K562 (cell line): ENCODE results near the gene FCHO1. TPM values are rescaled to one million over a fixed set of nuclear protein-coding genes. Genes with fewer than 3 reads are reported as not detected.
A peak's percentile ranks its signal among the peaks of the same experiment; 100 is the strongest.

Experiments
- ATAC-seq: fragments of 200-7000 bp; cut with Tn5 transposase; 3 replicates; pipeline ENCODE4 v1.9.1; 2020; ENCODE audit warnings: moderate library complexity
- BruUV-seq: library from RNA; stranded (reverse); fragments of 400-500 nt; replicated peaks from 2 replicates; lab custom pipeline; 2021; lab: Mats Ljungman, UMichigan
- CTCF ChIA-PET: fragments of 300-600 bp; formaldehyde crosslinking; extraction: SDS; loops from one replicate; lab custom pipeline; 2021; ENCODE audit warnings: low intra/inter-chr PET ratio; lab: Yijun Ruan, JAX
- POLR2A ChIA-PET: fragments of 300-600, 350-650 bp; sonication (Branson Sonifier 250); formaldehyde crosslinking; extraction: SDS; loops from one replicate; lab custom pipeline; 2021; ENCODE audit warnings: antibody characterized with exemption, inconsistent platforms; lab: Yijun Ruan, JAX
- DNase-seq, 4 experiments: peaks; one replicate each; pipeline versions ENCODE4 v3.0.0 to v3.0.0-alpha.2; 2011 to 2018; ENCODE audit warnings: low spot score in 3 of 4, mixed read lengths in 3 of 4; ENCODE audit errors: extremely low read depth in 1 of 4
- FAIRE-seq: peaks from 2 replicates; lab custom pipeline; 2011; peaks lifted over from hg19 to GRCh38; lab: Jason Lieb, UNC
- H2AFZ ChIP-seq: 2 replicates; pipeline ENCODE4 v1.6.0; 2011; ENCODE audit warnings: low read depth, low read length, control low read depth, inconsistent platforms
- H3K27ac ChIP-seq: fragments of 200-600 bp; 3 replicates; pipeline ENCODE4 v1.8.0; 2011; ENCODE audit warnings: low read depth, mild to moderate bottlenecking, control low read depth, inconsistent platforms, low read length, moderate library complexity, mixed read lengths; ENCODE audit errors: extremely low read depth
- H3K27me3 ChIP-seq, 2 experiments: fragments of 300-600 bp in 1 of 2; 2 replicates in 1 of 2; 3 replicates in 1 of 2; pipeline versions ENCODE4 v1.6.0 to v1.8.0; 2011; ENCODE audit warnings: inconsistent platforms in 2 of 2, low read length in 2 of 2, mild to moderate bottlenecking in 1 of 2, mixed read lengths in 1 of 2, moderate library complexity in 1 of 2; ENCODE audit not compliant: control insufficient read depth in 2 of 2, insufficient read depth in 2 of 2
- H3K36me3 ChIP-seq: fragments of 300-600 bp; 3 replicates; pipeline ENCODE4 v1.8.0; 2011; ENCODE audit warnings: mild to moderate bottlenecking, low read length, inconsistent platforms; ENCODE audit not compliant: control insufficient read depth, insufficient read depth
- H3K4me1 ChIP-seq, 2 experiments: fragments of 200-600 bp in 1 of 2; replicated peaks in 1 of 2; 2 replicates in 1 of 2; 3 replicates in 1 of 2; pipeline versions ENCODE4 v1.5.1 to v1.8.0; 2011; ENCODE audit warnings: inconsistent platforms in 2 of 2, low read length in 2 of 2, mild to moderate bottlenecking in 1 of 2, mixed read lengths in 1 of 2, moderate library complexity in 1 of 2; ENCODE audit not compliant: control insufficient read depth in 2 of 2, insufficient read depth in 2 of 2
- H3K4me2 ChIP-seq: 2 replicates; pipeline ENCODE4 v1.6.1; 2011; ENCODE audit warnings: low read length, control low read depth, inconsistent platforms, mixed read lengths; ENCODE audit not compliant: insufficient read depth
- H3K4me3 ChIP-seq: fragments of 200-600 bp; sonication (generic), shearing (Covaris generic); 2 replicates; pipeline ENCODE4 v1.5.1; 2016; ENCODE audit warnings: control low read depth, inconsistent platforms
- H3K79me2 ChIP-seq: fragments of 200-600 bp; 3 replicates; pipeline ENCODE4 v1.8.0; 2011; ENCODE audit warnings: low read length, inconsistent platforms; ENCODE audit not compliant: control insufficient read depth, insufficient read depth
- H3K9ac ChIP-seq, 2 experiments: 2 replicates each; pipeline versions ENCODE4 v1.6.0 to v1.6.1; 2011; ENCODE audit warnings: low read depth in 2 of 2, low read length in 2 of 2, control low read depth in 1 of 2, inconsistent platforms in 1 of 2, mild to moderate bottlenecking in 1 of 2, mixed read lengths in 1 of 2; ENCODE audit not compliant: insufficient read depth in 1 of 2
- H3K9me1 ChIP-seq: one replicate; pipeline ENCODE4 v1.6.0; 2011; ENCODE audit warnings: inconsistent platforms, mild to moderate bottlenecking, low read length, moderate library complexity; ENCODE audit not compliant: control insufficient read depth, insufficient read depth
- H3K9me3 ChIP-seq: replicated peaks from 2 replicates; pipeline ENCODE4 v1.5.1; 2011; ENCODE audit warnings: low read depth, low read length, inconsistent platforms; ENCODE audit not compliant: control insufficient read depth, insufficient read depth
- H4K20me1 ChIP-seq: replicated peaks from 2 replicates; pipeline ENCODE4 v1.6.1; 2011; ENCODE audit warnings: low read length, inconsistent platforms, mixed read lengths; ENCODE audit not compliant: control insufficient read depth, insufficient read depth
- ASH1L ChIP-seq: fragments of 450-650 bp; IDR thresholded peaks from 2 replicates; pipeline ENCODE4 v1.6.1; 2018; ENCODE audit warnings: borderline replicate concordance, mild to moderate bottlenecking, low read depth; ENCODE audit not compliant: partially characterized antibody
- BCOR ChIP-seq: fragments of 450-650 bp; IDR thresholded peaks from 2 replicates; pipeline ENCODE4 v1.6.1; 2016
- GATAD2A ChIP-seq: fragments of 450-650 bp; IDR thresholded peaks from 2 replicates; pipeline ENCODE4 v1.6.1; 2017
- HDAC1 ChIP-seq, 2 experiments: fragments of 450-650 bp; IDR thresholded peaks; 2 replicates each; pipeline ENCODE4 v1.6.1; 2016 to 2017; ENCODE audit warnings: inconsistent platforms in 1 of 2, mild to moderate bottlenecking in 1 of 2, moderate library complexity in 1 of 2
- LEF1 ChIP-seq: fragments of 450-650 bp; IDR thresholded peaks from 2 replicates; pipeline ENCODE4 v1.6.1; 2016; ENCODE audit warnings: mild to moderate bottlenecking
- MYC ChIP-seq, 2 experiments: fragments of 250-450 bp in 1 of 2; sonication (Bioruptor Pico) in 1 of 2; IDR thresholded peaks; 2 replicates each; pipeline versions ENCODE4 v1.5.1 to v1.6.1; 2012 to 2021; ENCODE audit warnings: low read depth in 2 of 2, borderline replicate concordance in 1 of 2, improper control_type of control experiment in 1 of 2, low read length in 1 of 2, mild to moderate bottlenecking in 1 of 2, moderate library complexity in 1 of 2
- RBM25 ChIP-seq: fragments of 200-400 bp; formaldehyde crosslinking; IDR thresholded peaks from 2 replicates; pipeline ENCODE4 v1.6.1; 2018; ENCODE audit warnings: low read length, low read depth, moderate library complexity; ENCODE audit not compliant: severe bottlenecking
- RFX7 ChIP-seq: fragments of 250-450 bp; sonication (Bioruptor Pico); IDR thresholded peaks from 2 replicates; pipeline ENCODE4 v1.5.1; 2021; ENCODE audit warnings: mild to moderate bottlenecking
- SMARCA5 ChIP-seq: fragments of 450-650 bp; IDR thresholded peaks from 2 replicates; pipeline ENCODE4 v1.6.1; 2016
- SMARCE1 ChIP-seq: fragments of 450-650 bp; IDR thresholded peaks from 2 replicates; pipeline ENCODE4 v1.7.1; 2016; ENCODE audit warnings: mild to moderate bottlenecking
- SRF ChIP-seq, 2 experiments: fragments of 250-450, 450-650 bp in 1 of 2; sonication (Bioruptor Pico) in 1 of 2; sonication (generic) in 1 of 2; formaldehyde crosslinking; IDR thresholded peaks; 2 replicates each; pipeline versions ENCODE4 v1.5.0 to v1.5.1; 2020 to 2022; ENCODE audit warnings: mild to moderate bottlenecking in 1 of 2, missing genetic modification reagents in 1 of 2
- TCF3 ChIP-seq: sonication (generic); formaldehyde crosslinking; IDR thresholded peaks from 2 replicates; pipeline ENCODE4 v1.4.0; 2020; ENCODE audit warnings: mild to moderate bottlenecking, missing genetic modification reagents
- VEZF1 ChIP-seq: fragments of 200-800 bp; sonication (Bioruptor generic); IDR thresholded peaks from 2 replicates; pipeline ENCODE4 v1.6.1; 2017; ENCODE audit warnings: missing genetic modification characterization, missing compliant biosample characterization
- ZBTB7A ChIP-seq: IDR thresholded peaks from 2 replicates; pipeline ENCODE4 v1.6.1; 2011; ENCODE audit warnings: low read depth, mild to moderate bottlenecking, low read length, moderate library complexity, borderline replicate concordance; ENCODE audit not compliant: control insufficient read depth
- ZFX ChIP-seq: sonication (generic); formaldehyde crosslinking; IDR thresholded peaks from 2 replicates; pipeline ENCODE4 v1.8.0; 2022; ENCODE audit warnings: mild to moderate bottlenecking, missing genetic modification reagents, moderate library complexity
- ZNF436 ChIP-seq: fragments of 250-450, 450-650 bp; sonication (Bioruptor Pico); formaldehyde crosslinking; IDR thresholded peaks from 2 replicates; pipeline ENCODE4 v1.7.0; 2020; ENCODE audit warnings: mild to moderate bottlenecking
- WGBS: fragments of 100-300 bp; shearing (Covaris generic); methylation state at CpG from one replicate; pipeline ENCODE4 v1.1.6; 2016; ENCODE audit warnings: low coverage, mixed read lengths; ENCODE audit not compliant: insufficient coverage; ENCODE audit errors: missing lambda C conversion rate; 5-methylcytosine and 5-hydroxymethylcytosine counted together
- in situ Hi-C: fragments of 300-500 bp; cut with MboI; formaldehyde crosslinking; loops from 4 replicates; pipeline ENCODE4 v1.15.0; 2018; ENCODE audit warnings: inconsistent platforms, mixed read lengths
- intact Hi-C: fragments of 100-400 bp; cut with micrococcal nuclease; formaldehyde crosslinking; loops from 2 replicates; pipeline ENCODE4 v1.14.2; 2022
- polyA plus RNA-seq, 8 experiments: library from polyadenylated mRNA; depleted of rRNA in 4 of 8; stranded (reverse) in 5 of 8; unstranded in 3 of 8; fragments of >200 nt; fragmentation: Nextera tagmentation in 2 of 8; fragmentation: Illumina TruSeq in 1 of 8; extraction: Ambion mirVana in 2 of 8; extraction: Trizol in 1 of 8; gene quantifications; 2 replicates each; pipeline versions ENCODE4 v1.2.1 to v1.2.3, GENCODE V29; 2011 to 2014; ENCODE audit warnings: inconsistent platforms in 1 of 8, missing spikeins in 1 of 8
- total RNA-seq, 7 experiments: library from RNA; depleted of rRNA in 6 of 7; stranded (reverse); fragments of >200 nt in 6 of 7; fragmentation: Illumina TruSeq in 2 of 7; extraction: Trizol in 2 of 7; gene quantifications; 2 replicates each; pipeline versions ENCODE4 v1.2.1 to v1.2.3, GENCODE V29; 2011 to 2021; ENCODE audit warnings: low replicate concordance in 1 of 7
- TF ChIP-seq, protein P1 (sequence below): fragments of 250-450 bp; sonication (Bioruptor Pico); IDR thresholded peaks from 2 replicates; pipeline ENCODE4 v1.8.0; 2021; ENCODE audit warnings: mild to moderate bottlenecking, moderate library complexity

FCHO1 gene
- total and polyA plus RNA-seq, 9 of the 15 experiments (the other 6 are each of a cell fraction or from before 2014, with no cell fraction given): 0.21 to 58.9 (median 18.3) TPM

GRCh38 chr19:17739121-17739875, 12.0 kb upstream of the FCHO1 start:
- BruUV-seq: no TSS peak
- peak overlapping the region; percentile 29; the same call in 1 of the 2 replicates for H2AFZ ChIP-seq
- no peaks in the 10 kb centered on the region for H3K79me2 ChIP-seq
- WGBS: 50% methylated on average over 15 of the region's 18 CpGs
- ATAC-seq (peak; percentile 73), DNase-seq (peak; percentile 76 to 82 (median 79)), FAIRE-seq (peak; percentile 65)
- H3K9ac ChIP-seq: peak overlapping the region in 1 of 2 experiments; percentile 55; a peak in 2 of 4 replicates
- peak overlapping the region; percentile 14; the same call in 1 of the 2 replicates for H3K4me2 ChIP-seq
- peaks cover 21% of the 10 kb centered on the region; the same call in 2 of the 3 replicates for H3K36me3 ChIP-seq
- H3K27ac ChIP-seq: peak overlapping the region; percentile 54; the same call in 1 of the 3 replicates
- no peak overlapping the region for H3K4me3 ChIP-seq
- no peaks in the 10 kb centered on the region for H3K9me1 ChIP-seq
- intact Hi-C loops: no loop called here
- H4K20me1 ChIP-seq: no peaks in the 10 kb centered on the region
- in situ Hi-C loops: no loop called here
- H3K27me3 ChIP-seq: no peaks in the 10 kb centered on the region
- POLR2A ChIA-PET: interaction anchor here (0.6 to 4.0 kb wide), 3 partner anchors 8 to 23 kb away, joined by 3 to 29 read pairs (median 3); partner anchors contain the start of gene FCHO1
- CTCF ChIA-PET: no interaction called here
- H3K4me1 ChIP-seq: peaks cover 30 to 36% of the 10 kb centered on the region in 2 experiments
- no peaks in the 10 kb centered on the region for H3K9me3 ChIP-seq
- peak in 1 of 2 experiments; percentile 4; a peak in 1 of 4 replicates for TF ChIP-seq HDAC1 (IDR thresholded peaks at IDR 0.05)
- TF ChIP-seq SRF (CRISPR knock-in tag; IDR thresholded peaks at IDR 0.05): peak in 1 of 2 experiments; percentile 58; a peak in 2 of 4 replicates
- peak; percentile 56 for TF ChIP-seq VEZF1 (CRISPR knock-in tag)
- 0 out of 2 replicates have a peak, but pooled peaks have one; percentile 20 for TF ChIP-seq MYC (IDR thresholded peaks at IDR 0.05; ENCODE audit: low read depth, low read length)
- TF ChIP-seq MYC (CRISPR knock-in tag; IDR thresholded peaks at IDR 0.05; ENCODE audit: borderline replicate concordance, low read depth): no peak
- TF ChIP-seq RFX7 (CRISPR knock-in tag): no peak
- 0 out of 2 replicates have a peak, but pooled peaks have one; percentile 19 for TF ChIP-seq SMARCE1
- peak; percentile 66; the same call in 1 of the 2 replicates for TF ChIP-seq SMARCA5
- TF ChIP-seq RBM25: peak; percentile 42
- TF ChIP-seq ASH1L: no peak
- peak; percentile 50; the same call in 1 of the 2 replicates for TF ChIP-seq ZNF436 (CRISPR knock-in tag)
- no peak for TF ChIP-seq GATAD2A
- peak; percentile 21; the same call in 1 of the 2 replicates for TF ChIP-seq ZFX (CRISPR knock-in tag)
- TF ChIP-seq BCOR: peak; percentile 76
- TF ChIP-seq LEF1: peak; percentile 61; the same call in 1 of the 2 replicates
- 0 out of 2 replicates have a peak, but pooled peaks have one; percentile 17 for TF ChIP-seq ZBTB7A
- TF ChIP-seq, protein P1, sequence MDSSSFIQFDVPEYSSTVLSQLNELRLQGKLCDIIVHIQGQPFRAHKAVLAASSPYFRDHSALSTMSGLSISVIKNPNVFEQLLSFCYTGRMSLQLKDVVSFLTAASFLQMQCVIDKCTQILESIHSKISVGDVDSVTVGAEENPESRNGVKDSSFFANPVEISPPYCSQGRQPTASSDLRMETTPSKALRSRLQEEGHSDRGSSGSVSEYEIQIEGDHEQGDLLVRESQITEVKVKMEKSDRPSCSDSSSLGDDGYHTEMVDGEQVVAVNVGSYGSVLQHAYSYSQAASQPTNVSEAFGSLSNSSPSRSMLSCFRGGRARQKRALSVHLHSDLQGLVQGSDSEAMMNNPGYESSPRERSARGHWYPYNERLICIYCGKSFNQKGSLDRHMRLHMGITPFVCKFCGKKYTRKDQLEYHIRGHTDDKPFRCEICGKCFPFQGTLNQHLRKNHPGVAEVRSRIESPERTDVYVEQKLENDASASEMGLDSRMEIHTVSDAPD (CRISPR knock-in tag): no peak
- TF ChIP-seq TCF3 (CRISPR knock-in tag): 0 out of 2 replicates have a peak, but pooled peaks have one; percentile 12
